OCI-LY1 (cell line): ENCODE data around the gene ZNFX1.

Experiments
- H2AFZ ChIP-seq: fragments of 200-600 bp; sonication (generic), shearing (Covaris generic); 2 replicates; pipeline ENCODE4 v1.6.0; 2014; ENCODE audit warnings: antibody characterized with exemption, mild to moderate bottlenecking, low read length
- H3F3A ChIP-seq: fragments of 200-600 bp; sonication (generic), shearing (Covaris generic); 2 replicates; pipeline ENCODE4 v1.6.0; 2014; ENCODE audit warnings: mild to moderate bottlenecking, antibody characterized with exemption, low read length, moderate library complexity; ENCODE audit not compliant: insufficient read depth
- H3K27ac ChIP-seq: fragments of 200-600 bp; sonication (generic); 2 replicates; pipeline ENCODE4 v1.5.1; 2014; ENCODE audit warnings: low read length, mixed run types, mild to moderate bottlenecking, low read depth; ENCODE audit not compliant: poor library complexity, severe bottlenecking
- H3K27me3 ChIP-seq: fragments of 200-600 bp; sonication (generic); 2 replicates; pipeline ENCODE4 v1.6.0; 2014; ENCODE audit warnings: antibody characterized with exemption, mild to moderate bottlenecking, low read length, moderate library complexity; ENCODE audit not compliant: insufficient read depth
- H3K36me3 ChIP-seq: fragments of 200-600 bp; sonication (generic); 2 replicates; pipeline ENCODE4 v1.6.1; 2014; ENCODE audit warnings: mild to moderate bottlenecking, antibody characterized with exemption, low read length, moderate library complexity, mixed read lengths; ENCODE audit not compliant: insufficient read depth
- H3K4me1 ChIP-seq: fragments of 200-600 bp; sonication (generic); 2 replicates; pipeline ENCODE4 v1.5.1; 2014; ENCODE audit warnings: mild to moderate bottlenecking, low read length, moderate library complexity; ENCODE audit not compliant: insufficient read depth, severe bottlenecking
- H3K4me2 ChIP-seq: fragments of 200-600 bp; sonication (generic), shearing (Covaris generic); 2 replicates; pipeline ENCODE4 v1.6.1; 2014; ENCODE audit warnings: low read length
- H3K4me3 ChIP-seq: fragments of 200-600 bp; sonication (generic); 2 replicates; pipeline ENCODE4 v1.5.1; 2014; ENCODE audit warnings: low read length, low read depth, mild to moderate bottlenecking, mixed read lengths; ENCODE audit not compliant: poor library complexity, severe bottlenecking
- H3K79me2 ChIP-seq: fragments of 200-600 bp; shearing (Covaris generic); 2 replicates; pipeline ENCODE4 v1.6.1; 2016; ENCODE audit warnings: mixed run types, low read length, mixed read lengths; ENCODE audit not compliant: insufficient read depth
- H3K9ac ChIP-seq: fragments of 200-600 bp; sonication (generic), shearing (Covaris generic); 2 replicates; pipeline ENCODE4 v1.6.1; 2014; ENCODE audit warnings: mild to moderate bottlenecking, low read length, mixed read lengths
- H3K9me2 ChIP-seq: fragments of 200-600 bp; sonication (generic), shearing (Covaris generic); 2 replicates; pipeline ENCODE4 v1.6.1; 2014; ENCODE audit warnings: low read depth, mild to moderate bottlenecking, low read length, mixed read lengths
- H3K9me3 ChIP-seq: fragments of 200-600 bp; shearing (Covaris generic); 2 replicates; pipeline ENCODE4 v1.6.1; 2014; ENCODE audit warnings: low read length, mixed read lengths
- H4K20me1 ChIP-seq: fragments of 200-600 bp; sonication (generic), shearing (Covaris generic); 2 replicates; pipeline ENCODE4 v1.6.0; 2016; ENCODE audit warnings: mild to moderate bottlenecking, low read length; ENCODE audit not compliant: insufficient read depth
- EZH2 ChIP-seq: fragments of 200-600 bp; sonication (generic), shearing (Covaris generic); IDR thresholded peaks from 2 replicates; pipeline ENCODE4 v1.8.0; 2017; ENCODE audit warnings: borderline replicate concordance, mixed run types, mild to moderate bottlenecking, antibody characterized with exemption, low read length, moderate library complexity, mixed read lengths
- TF ChIP-seq, protein P1 (sequence below): fragments of 200-600 bp; sonication (generic), shearing (Covaris generic); IDR thresholded peaks from 2 replicates; pipeline ENCODE4 v1.5.1; 2017; ENCODE audit warnings: mild to moderate bottlenecking, antibody characterized with exemption, low read length, moderate library complexity, mixed read lengths

Gene ZNFX1

GRCh38 chr20:49229381-49229780 is 48.5 kb downstream of the ZNFX1 start:
- H3K9ac ChIP-seq = no peak overlapping the region
- no peak overlapping the region for H3K4me3 ChIP-seq
- no peak overlapping the region for H2AFZ ChIP-seq
- H3K79me2 ChIP-seq = no peaks in the 10 kb centered on the region
- H3K4me2 ChIP-seq = no peak overlapping the region
- no peak overlapping the region for H3K27ac ChIP-seq
- no peaks in the 10 kb centered on the region for H3F3A ChIP-seq
- no peaks in the 10 kb centered on the region for H4K20me1 ChIP-seq
- no peaks in the 10 kb centered on the region for H3K9me3 ChIP-seq
- no peaks in the 10 kb centered on the region for H3K9me2 ChIP-seq
- no peaks in the 10 kb centered on the region for H3K4me1 ChIP-seq
- TF ChIP-seq, protein P1, sequence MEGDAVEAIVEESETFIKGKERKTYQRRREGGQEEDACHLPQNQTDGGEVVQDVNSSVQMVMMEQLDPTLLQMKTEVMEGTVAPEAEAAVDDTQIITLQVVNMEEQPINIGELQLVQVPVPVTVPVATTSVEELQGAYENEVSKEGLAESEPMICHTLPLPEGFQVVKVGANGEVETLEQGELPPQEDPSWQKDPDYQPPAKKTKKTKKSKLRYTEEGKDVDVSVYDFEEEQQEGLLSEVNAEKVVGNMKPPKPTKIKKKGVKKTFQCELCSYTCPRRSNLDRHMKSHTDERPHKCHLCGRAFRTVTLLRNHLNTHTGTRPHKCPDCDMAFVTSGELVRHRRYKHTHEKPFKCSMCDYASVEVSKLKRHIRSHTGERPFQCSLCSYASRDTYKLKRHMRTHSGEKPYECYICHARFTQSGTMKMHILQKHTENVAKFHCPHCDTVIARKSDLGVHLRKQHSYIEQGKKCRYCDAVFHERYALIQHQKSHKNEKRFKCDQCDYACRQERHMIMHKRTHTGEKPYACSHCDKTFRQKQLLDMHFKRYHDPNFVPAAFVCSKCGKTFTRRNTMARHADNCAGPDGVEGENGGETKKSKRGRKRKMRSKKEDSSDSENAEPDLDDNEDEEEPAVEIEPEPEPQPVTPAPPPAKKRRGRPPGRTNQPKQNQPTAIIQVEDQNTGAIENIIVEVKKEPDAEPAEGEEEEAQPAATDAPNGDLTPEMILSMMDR = no peak
- TF ChIP-seq EZH2 = no peak
- H3K36me3 ChIP-seq = peaks cover 92% of the 10 kb centered on the region
- no peaks in the 10 kb centered on the region for H3K27me3 ChIP-seq

GRCh38 chr20:49228676-49229075 is 49.2 kb downstream of the ZNFX1 start:
- H3K27ac ChIP-seq = no peak overlapping the region
- H3K9ac ChIP-seq = no peak overlapping the region
- H2AFZ ChIP-seq = no peak overlapping the region
- no peaks in the 10 kb centered on the region for H3K27me3 ChIP-seq
- H3K9me3 ChIP-seq = no peaks in the 10 kb centered on the region
- H3K9me2 ChIP-seq = no peaks in the 10 kb centered on the region
- no peaks in the 10 kb centered on the region for H3K79me2 ChIP-seq
- H3F3A ChIP-seq = no peaks in the 10 kb centered on the region
- no peak for TF ChIP-seq EZH2
- TF ChIP-seq, protein P1 = no peak
- H4K20me1 ChIP-seq = no peaks in the 10 kb centered on the region
- no peak overlapping the region for H3K4me3 ChIP-seq
- H3K36me3 ChIP-seq = peaks cover 92% of the 10 kb centered on the region
- H3K4me1 ChIP-seq = no peaks in the 10 kb centered on the region
- H3K4me2 ChIP-seq = no peak overlapping the region

DNA sequence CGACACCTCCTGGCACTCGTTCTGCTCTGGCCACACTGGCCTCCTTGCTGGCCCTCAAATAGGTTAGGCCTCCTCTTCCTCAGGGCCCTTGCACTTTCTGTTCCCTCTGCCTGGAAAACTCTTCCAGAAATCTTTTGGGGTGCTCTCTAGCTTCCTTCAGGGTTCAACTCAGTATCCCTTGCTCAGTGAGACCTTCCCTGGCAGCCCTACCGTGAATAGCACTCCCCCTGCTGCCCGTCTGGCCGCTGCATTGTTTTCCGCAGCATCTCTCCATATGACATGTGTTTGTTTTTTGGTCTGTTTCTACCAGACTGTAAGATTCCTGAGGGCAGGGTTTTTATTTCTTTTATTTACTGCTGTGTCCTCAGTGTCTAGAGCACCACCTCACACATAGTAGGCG is 52.0 kb downstream of the ZNFX1 start:
- H3K36me3 ChIP-seq = peaks cover 90% of the 10 kb centered on the region
- H2AFZ ChIP-seq = no peak overlapping the region
- TF ChIP-seq, protein P1 = no peak
- no peak for TF ChIP-seq EZH2

More for the DNA sequence above, 52.0 kb downstream of the ZNFX1 start:
- Histone ChIP-seq H3F3A (no peaks in the 10 kb centered on the region), H3K4me1 (no peaks in the 10 kb centered on the region), H3K27me3 (no peaks in the 10 kb centered on the region), H4K20me1 (no peaks in the 10 kb centered on the region), H3K9me3 (no peaks in the 10 kb centered on the region), H3K27ac (no peak overlapping the region), H3K4me2 (no peak overlapping the region), H3K79me2 (no peaks in the 10 kb centered on the region), H3K9ac (no peak overlapping the region), H3K4me3 (no peak overlapping the region), H3K9me2 (no peaks in the 10 kb centered on the region)
